Esophagus muscularis mucosa (tissue), 4 donors: ENCODE data around the gene LCOR. TPM values are rescaled to one million over a fixed set of nuclear protein-coding genes. Genes with fewer than 3 reads are reported as not detected.

Source experiments
- DNase-seq: peaks from one replicate; pipeline ENCODE4 v3.0.0-alpha.2; 2017; ENCODE audit errors: extremely low spot score
- H3K27ac ChIP-seq, 4 donors: fragments of 200-600 bp; sonication (generic); replicated peaks in 1 of 4; 1 replicate in 3 of 4; 2 replicates in 1 of 4; pipeline ENCODE4 v1.5.1; 2016 to 2019; ENCODE audit warnings: mild to moderate bottlenecking in 1 of 4
- H3K27me3 ChIP-seq, 4 donors: fragments of 200-600 bp; sonication (generic); one replicate each; pipeline versions ENCODE4 v1.5.1 to v1.6.0; 2016 to 2019
- H3K36me3 ChIP-seq, 4 donors: fragments of 200-600 bp; sonication (generic); one replicate each; pipeline ENCODE4 v1.5.1; 2016 to 2019
- H3K4me1 ChIP-seq, 4 donors: fragments of 200-600 bp; sonication (generic); one replicate each; pipeline ENCODE4 v1.5.1; 2016 to 2019
- H3K4me3 ChIP-seq, 4 donors: fragments of 200-600 bp; sonication (generic); 1 replicate in 2 of 4; 2 replicates in 2 of 4; pipeline ENCODE4 v1.5.1; 2016 to 2019; ENCODE audit warnings: mild to moderate bottlenecking in 4 of 4, moderate library complexity in 1 of 4
- H3K9me3 ChIP-seq, 4 donors: fragments of 200-600 bp; sonication (generic); 1 replicate in 3 of 4; 2 replicates in 1 of 4; pipeline ENCODE4 v1.5.1; 2016 to 2019
- EP300 ChIP-seq: sonication (generic); formaldehyde crosslinking; IDR thresholded peaks from one replicate; pipeline ENCODE4 v1.6.1; 2017; ENCODE audit warnings: antibody characterized with exemption
- POLR2A ChIP-seq: fragments of 450-650 bp; IDR thresholded peaks from one replicate; pipeline ENCODE4 v1.6.1; 2017; ENCODE audit warnings: antibody characterized with exemption, moderate library complexity, mild to moderate bottlenecking, low read depth
- POLR2AphosphoS5 ChIP-seq, 2 donors: sonication (generic); formaldehyde crosslinking; IDR thresholded peaks; one replicate each; pipeline ENCODE4 v1.6.1; 2017; ENCODE audit warnings: antibody characterized with exemption in 2 of 2
- WGBS: methylation state at CpG from one replicate; pipeline ENCODE4 v1.1.5; 2018; 5-methylcytosine and 5-hydroxymethylcytosine counted together
- intact Hi-C: fragments of 100-400 bp; cut with DNase I; formaldehyde crosslinking; loops from one replicate; pipeline ENCODE4 v1.15.1; 2023
- total RNA-seq, 4 donors: library from RNA; depleted of rRNA; stranded (reverse); fragments of >200 nt; gene quantifications; one replicate each; pipeline versions ENCODE4 v1.1.0 to v1.2.1, GENCODE V29; 2016
- TF ChIP-seq, protein P1 (sequence below), 3 experiments: fragments of 200-600 bp in 2 of 3; fragments of 450-650 bp in 1 of 3; sonication (generic) in 2 of 3; IDR thresholded peaks; one replicate each; pipeline ENCODE4 v1.5.1; 2017 to 2019; ENCODE audit warnings: antibody characterized with exemption in 3 of 3, mild to moderate bottlenecking in 2 of 3, moderate library complexity in 1 of 3

LCOR gene
- total RNA-seq, 4 donors from 2014 or later = 23.1 to 43.2 (median 29.4) TPM

DNA sequence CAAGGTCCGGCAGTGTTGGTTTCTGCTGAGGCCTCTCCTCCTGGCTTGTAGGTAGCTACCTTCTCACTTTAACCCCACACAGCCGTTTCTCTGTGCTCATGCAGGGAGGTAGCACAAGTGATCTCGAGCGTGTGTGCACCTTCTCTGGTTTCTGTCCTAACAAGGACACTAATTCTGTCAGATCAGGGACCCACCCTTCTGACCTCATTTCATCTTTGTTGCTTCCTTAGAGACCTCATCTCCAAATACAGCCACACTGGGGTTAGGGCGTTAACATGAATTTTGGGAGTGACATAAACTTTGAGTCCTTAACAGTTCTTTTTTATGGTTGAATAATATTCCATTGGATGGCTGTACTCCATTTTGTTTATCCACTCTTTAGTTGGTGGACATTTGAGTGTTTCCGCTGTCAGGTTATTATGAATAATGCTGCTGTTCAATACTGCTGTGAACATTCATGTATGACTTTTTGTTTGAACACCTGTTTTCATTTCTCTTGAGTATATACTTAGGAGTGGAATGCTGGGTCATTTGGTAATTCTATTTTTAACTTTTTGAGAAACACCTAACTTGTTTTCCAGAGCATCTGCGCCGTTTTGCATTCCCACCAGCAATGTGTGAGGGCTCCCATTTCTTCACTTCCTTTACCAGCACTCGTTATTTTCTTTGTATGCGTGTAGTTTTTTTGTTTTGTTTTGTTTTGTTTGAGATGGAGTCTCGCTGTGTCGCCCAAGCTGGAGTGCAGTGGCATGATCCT, 57.5 kb downstream of the LCOR start:
- Histone ChIP-seq H3K27ac (no peak overlapping the region), H3K9me3 (peaks cover 0 to 6% (median 0%) of the 10 kb centered on the region in 4 donors), H3K36me3 (peaks cover 0 to 3% (median 0%) of the 10 kb centered on the region in 4 donors), H3K27me3 (no peaks in the 10 kb centered on the region), H3K4me1 (peaks cover 3 to 17% (median 13%) of the 10 kb centered on the region in 4 donors), H3K4me3 (no peak overlapping the region)
- 90% methylated on average over 12 of the region's 12 CpGs for WGBS
- intact Hi-C loops = no loop called here
- TF ChIP-seq POLR2AphosphoS5 (IDR thresholded peaks at IDR 0.05) (no peak), POLR2A (no peak), EP300 (no peak)
- TF ChIP-seq, protein P1, sequence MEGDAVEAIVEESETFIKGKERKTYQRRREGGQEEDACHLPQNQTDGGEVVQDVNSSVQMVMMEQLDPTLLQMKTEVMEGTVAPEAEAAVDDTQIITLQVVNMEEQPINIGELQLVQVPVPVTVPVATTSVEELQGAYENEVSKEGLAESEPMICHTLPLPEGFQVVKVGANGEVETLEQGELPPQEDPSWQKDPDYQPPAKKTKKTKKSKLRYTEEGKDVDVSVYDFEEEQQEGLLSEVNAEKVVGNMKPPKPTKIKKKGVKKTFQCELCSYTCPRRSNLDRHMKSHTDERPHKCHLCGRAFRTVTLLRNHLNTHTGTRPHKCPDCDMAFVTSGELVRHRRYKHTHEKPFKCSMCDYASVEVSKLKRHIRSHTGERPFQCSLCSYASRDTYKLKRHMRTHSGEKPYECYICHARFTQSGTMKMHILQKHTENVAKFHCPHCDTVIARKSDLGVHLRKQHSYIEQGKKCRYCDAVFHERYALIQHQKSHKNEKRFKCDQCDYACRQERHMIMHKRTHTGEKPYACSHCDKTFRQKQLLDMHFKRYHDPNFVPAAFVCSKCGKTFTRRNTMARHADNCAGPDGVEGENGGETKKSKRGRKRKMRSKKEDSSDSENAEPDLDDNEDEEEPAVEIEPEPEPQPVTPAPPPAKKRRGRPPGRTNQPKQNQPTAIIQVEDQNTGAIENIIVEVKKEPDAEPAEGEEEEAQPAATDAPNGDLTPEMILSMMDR (IDR thresholded peaks at IDR 0.05) = no peak
- no peak for DNase-seq

DNA sequence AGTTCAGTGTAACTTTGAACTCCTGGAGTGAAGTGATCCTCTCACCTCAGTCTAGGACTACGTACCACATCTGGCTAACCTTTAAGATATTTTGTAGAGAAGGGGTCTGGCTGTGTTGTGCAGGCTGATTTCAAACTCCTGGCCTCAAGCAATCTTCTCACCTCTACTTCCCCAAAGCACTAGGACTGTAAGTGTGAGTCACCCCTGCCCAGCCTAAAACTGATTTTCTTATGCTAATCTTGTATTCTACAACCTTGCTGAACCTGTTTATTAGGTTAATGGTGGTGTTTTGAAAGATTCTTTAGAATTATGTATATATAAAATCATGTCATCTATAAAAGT, 58.0 kb downstream of the LCOR start:
- DNase-seq = no peak
- WGBS = 94% methylated on average over 1 of the region's 1 CpG
- intact Hi-C loops = no loop called here

DNA sequence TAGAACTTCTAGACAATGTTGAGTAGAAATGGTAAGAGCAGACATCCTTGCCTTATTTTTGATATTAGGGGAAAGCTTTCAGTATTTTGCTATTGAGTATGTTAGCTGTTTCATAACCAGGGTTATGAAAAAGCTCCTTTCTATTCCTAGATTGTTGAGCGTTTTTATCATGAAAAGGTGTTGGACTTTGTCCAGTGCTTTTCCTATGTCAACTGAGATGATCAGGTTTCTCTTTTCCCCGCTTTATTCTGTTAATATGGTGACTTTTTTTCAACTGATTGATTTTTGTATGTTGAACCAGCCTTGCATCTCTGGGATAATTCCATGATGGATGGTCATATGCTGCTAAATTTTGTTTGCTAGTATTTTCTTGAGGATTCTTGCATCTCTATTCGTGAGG, 58.5 kb downstream of the LCOR start:
- DNase-seq = no peak
- WGBS = 85% methylated on average over 3 of the region's 3 CpGs
- H3K9me3 ChIP-seq = peaks cover 0 to 6% (median 0%) of the 10 kb centered on the region in 4 donors
- intact Hi-C loops = no loop called here
- H3K4me1 ChIP-seq = peaks cover 0 to 15% (median 8%) of the 10 kb centered on the region in 4 donors
- H3K27me3 ChIP-seq = no peaks in the 10 kb centered on the region
- TF ChIP-seq POLR2AphosphoS5 (IDR thresholded peaks at IDR 0.05) (no peak), EP300 (no peak), POLR2A (no peak)
- TF ChIP-seq, protein P1 (IDR thresholded peaks at IDR 0.05) = no peak
- peaks cover 0 to 3% (median 0%) of the 10 kb centered on the region in 4 donors for H3K36me3 ChIP-seq
- no peak overlapping the region for H3K4me3 ChIP-seq
- no peak overlapping the region for H3K27ac ChIP-seq

More for the DNA sequence above, 58.0 kb downstream of the LCOR start:
- TF ChIP-seq POLR2AphosphoS5 (IDR thresholded peaks at IDR 0.05) (no peak), EP300 (no peak), POLR2A (no peak)
- TF ChIP-seq, protein P1 (IDR thresholded peaks at IDR 0.05) = no peak
- Histone ChIP-seq H3K4me3 (no peak overlapping the region), H3K27me3 (no peaks in the 10 kb centered on the region), H3K9me3 (peaks cover 0 to 6% (median 0%) of the 10 kb centered on the region in 4 donors), H3K4me1 (peaks cover 0 to 12% (median 10%) of the 10 kb centered on the region in 4 donors), H3K36me3 (peaks cover 0 to 3% (median 0%) of the 10 kb centered on the region in 4 donors), H3K27ac (no peak overlapping the region)

DNA sequence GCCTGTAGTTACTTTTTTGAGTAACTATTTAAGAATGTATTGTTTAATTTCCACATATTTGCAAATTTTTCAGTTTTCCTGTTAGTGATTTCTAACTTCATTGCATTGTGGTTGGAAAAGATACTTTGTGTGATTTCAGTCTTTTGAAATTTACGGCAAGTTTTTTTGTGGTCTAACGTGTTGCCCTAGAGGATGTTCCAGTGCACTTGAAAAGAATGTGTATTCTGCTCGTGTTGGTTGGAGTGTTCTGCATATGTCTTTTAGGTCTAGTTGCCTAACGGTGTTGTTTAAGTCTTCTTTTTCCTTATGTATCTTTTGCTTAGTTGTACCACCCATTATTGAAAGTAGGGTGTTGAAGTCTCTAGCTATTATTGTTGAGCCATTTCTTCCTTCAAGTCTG, 59.7 kb downstream of the LCOR start:
- no peak for TF ChIP-seq POLR2AphosphoS5 (IDR thresholded peaks at IDR 0.05)
- TF ChIP-seq POLR2A = no peak
- TF ChIP-seq, protein P1 (IDR thresholded peaks at IDR 0.05) = no peak
- TF ChIP-seq EP300 = no peak
- DNase-seq = no peak
- H3K27me3 ChIP-seq = no peaks in the 10 kb centered on the region
- peaks cover 0 to 3% (median 0%) of the 10 kb centered on the region in 4 donors for H3K36me3 ChIP-seq
- H3K4me3 ChIP-seq = no peak overlapping the region
- H3K27ac ChIP-seq = no peak overlapping the region
- peaks cover 0 to 6% (median 0%) of the 10 kb centered on the region in 4 donors for H3K9me3 ChIP-seq
- 97% methylated on average over 4 of the region's 4 CpGs for WGBS
- intact Hi-C loops = no loop called here
- H3K4me1 ChIP-seq = peaks cover 0 to 22% (median 8%) of the 10 kb centered on the region in 4 donors
